DND-41 (cell line): ENCODE results near the gene KCND3.

Experiments used
- CTCF ChIP-seq: IDR thresholded peaks from 2 replicates; pipeline ENCODE4 v1.5.1; 2012; ENCODE audit warnings: borderline replicate concordance, low read length, moderate library complexity, mild to moderate bottlenecking; ENCODE audit not compliant: poor library complexity, severe bottlenecking; ENCODE audit errors: extremely low read depth
- EZH2 ChIP-seq: IDR thresholded peaks from 3 replicates; pipeline ENCODE4 v1.6.1; 2012; ENCODE audit warnings: borderline replicate concordance, low read depth, mild to moderate bottlenecking, moderate library complexity, low read length, inconsistent platforms; ENCODE audit not compliant: severe bottlenecking

DNA sequence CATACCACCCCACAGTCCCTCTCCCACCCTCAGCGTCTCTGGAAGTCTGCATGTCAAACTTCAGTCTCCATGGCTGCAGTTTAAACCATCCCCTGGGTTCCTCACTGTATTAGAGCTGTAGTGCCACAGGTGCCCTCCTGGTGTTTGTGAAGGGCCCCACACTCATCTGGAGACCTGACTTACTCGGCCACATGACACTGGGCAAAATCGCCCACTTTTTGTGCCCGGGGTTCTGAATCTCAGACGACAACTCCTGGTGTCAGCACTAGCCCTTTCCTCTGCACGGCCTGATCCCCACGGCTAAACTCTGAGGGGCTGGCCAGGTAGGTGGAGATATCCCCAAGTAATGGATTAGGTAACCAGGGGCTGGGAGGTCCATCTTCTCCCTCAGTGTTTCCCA is 256.8 kb downstream of the KCND3 start:
- TF ChIP-seq EZH2: no peak
- TF ChIP-seq CTCF: no peak
